AG09309 (cell line): ENCODE data around the gene TSSK1B.
"Not testable (repeated sequence)": the region's sequence is repeated elsewhere in the genome, so short reads cannot be mapped to it uniquely, and the experiment has no call there.

Experiments used
- DNase-seq: peaks from one replicate; pipeline ENCODE4 v3.0.0-alpha.2; 2010; ENCODE audit warnings: low read depth
- H3K4me3 ChIP-seq: 2 replicates; pipeline ENCODE4 v1.5.1; 2011; ENCODE audit warnings: mild to moderate bottlenecking, low read depth, low read length, moderate library complexity; ENCODE audit not compliant: control insufficient read depth
- TF ChIP-seq, protein P1 (sequence below): IDR thresholded peaks from 2 replicates; pipeline ENCODE4 v1.5.1; 2011; ENCODE audit warnings: mild to moderate bottlenecking, low read depth, low read length, inconsistent platforms; ENCODE audit not compliant: insufficient read depth, control insufficient read depth; ENCODE audit errors: missing control alignments

Gene TSSK1B

GRCh38 chr5:113421693-113422092 is 13.1 kb downstream of the TSSK1B start:
- no peak for DNase-seq
- H3K4me3 ChIP-seq, result no peak overlapping the region
- TF ChIP-seq, protein P1, sequence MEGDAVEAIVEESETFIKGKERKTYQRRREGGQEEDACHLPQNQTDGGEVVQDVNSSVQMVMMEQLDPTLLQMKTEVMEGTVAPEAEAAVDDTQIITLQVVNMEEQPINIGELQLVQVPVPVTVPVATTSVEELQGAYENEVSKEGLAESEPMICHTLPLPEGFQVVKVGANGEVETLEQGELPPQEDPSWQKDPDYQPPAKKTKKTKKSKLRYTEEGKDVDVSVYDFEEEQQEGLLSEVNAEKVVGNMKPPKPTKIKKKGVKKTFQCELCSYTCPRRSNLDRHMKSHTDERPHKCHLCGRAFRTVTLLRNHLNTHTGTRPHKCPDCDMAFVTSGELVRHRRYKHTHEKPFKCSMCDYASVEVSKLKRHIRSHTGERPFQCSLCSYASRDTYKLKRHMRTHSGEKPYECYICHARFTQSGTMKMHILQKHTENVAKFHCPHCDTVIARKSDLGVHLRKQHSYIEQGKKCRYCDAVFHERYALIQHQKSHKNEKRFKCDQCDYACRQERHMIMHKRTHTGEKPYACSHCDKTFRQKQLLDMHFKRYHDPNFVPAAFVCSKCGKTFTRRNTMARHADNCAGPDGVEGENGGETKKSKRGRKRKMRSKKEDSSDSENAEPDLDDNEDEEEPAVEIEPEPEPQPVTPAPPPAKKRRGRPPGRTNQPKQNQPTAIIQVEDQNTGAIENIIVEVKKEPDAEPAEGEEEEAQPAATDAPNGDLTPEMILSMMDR, result no peak

DNA sequence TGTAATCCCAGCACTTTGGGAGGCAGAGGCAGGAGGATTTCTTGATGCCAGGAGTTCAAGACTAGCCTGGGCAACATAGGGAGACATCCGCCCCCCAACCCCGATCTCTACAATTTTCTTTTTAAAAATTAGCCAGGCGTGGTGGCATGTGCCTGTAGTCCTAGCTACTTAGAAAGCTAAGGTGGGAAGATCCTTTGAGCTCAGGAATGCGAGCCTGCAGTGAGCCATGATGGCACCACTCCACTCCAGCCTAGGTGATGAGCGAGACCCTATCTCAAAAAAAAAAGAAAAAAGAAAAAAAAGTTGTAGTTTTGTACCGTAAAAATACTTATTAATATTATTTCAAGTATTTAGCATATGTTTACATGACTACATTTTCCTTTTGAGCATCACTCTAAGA is 29.3 kb downstream of the TSSK1B start:
- TF ChIP-seq, protein P1, result no peak
- DNase-seq, result no peak
- H3K4me3 ChIP-seq, result no peak overlapping the region

DNA sequence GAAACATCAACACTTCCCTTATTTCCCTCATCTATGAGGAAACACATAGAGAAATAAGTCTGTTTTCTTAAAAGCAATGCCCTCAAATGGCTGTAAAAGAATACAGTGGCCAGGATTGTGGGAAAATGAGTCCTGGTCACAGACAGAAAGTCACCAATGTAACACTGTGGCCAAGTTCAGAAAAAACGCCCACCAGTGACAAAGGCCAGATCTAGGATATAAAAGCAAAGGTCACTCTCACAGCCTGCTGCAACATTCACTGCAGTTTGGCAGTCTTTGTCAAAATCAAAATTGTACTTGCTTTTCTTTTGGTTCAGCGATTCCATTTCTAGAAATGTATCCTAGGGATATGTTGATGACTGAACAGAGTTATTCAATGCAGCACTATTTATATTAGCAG is 30.5 kb downstream of the TSSK1B start:
- no peak overlapping the region for H3K4me3 ChIP-seq
- TF ChIP-seq, protein P1, result no peak
- no peak for DNase-seq

GRCh38 chr5:113397986-113398385 is 36.8 kb downstream of the TSSK1B start:
- not testable (repeated sequence) for H3K4me3 ChIP-seq, DNase-seq

DNA sequence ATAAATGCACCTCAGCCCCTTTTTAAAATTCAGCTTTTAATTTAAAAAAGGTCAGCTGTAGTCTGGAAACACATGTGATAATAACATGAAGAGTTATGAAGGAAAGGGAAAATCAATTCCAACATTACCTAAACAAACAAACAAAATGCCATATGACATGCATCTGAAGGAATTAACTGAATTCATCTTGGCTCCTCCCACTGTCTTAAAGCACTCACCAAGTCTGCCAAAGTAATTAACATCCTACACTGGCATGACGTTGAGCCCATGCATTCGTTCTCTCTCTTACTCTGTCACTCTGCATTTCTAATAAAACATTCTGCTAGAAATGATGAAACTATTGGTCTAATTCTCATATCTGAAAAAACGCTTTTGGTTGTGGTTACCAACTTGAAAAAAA is 37.7 kb downstream of the TSSK1B start:
- no peak for DNase-seq
- H3K4me3 ChIP-seq, result no peak overlapping the region
- TF ChIP-seq, protein P1, result no peak

- DNase-seq, result no peak
Observed at GRCh38 chr5:113394658-113395057, 40.1 kb downstream of the TSSK1B start.

GRCh38 chr5:113390224-113390623 is 44.6 kb downstream of the TSSK1B start:
- DNase-seq, result no peak
- TF ChIP-seq, protein P1, result no peak
- H3K4me3 ChIP-seq, result no peak overlapping the region

More at GRCh38 chr5:113394658-113395057, 40.1 kb downstream of the TSSK1B start:
- H3K4me3 ChIP-seq, result no peak overlapping the region
- TF ChIP-seq, protein P1, result no peak
